ENCODE data around the gene TARDBP.
"Not testable (repeated sequence)": the region's sequence is repeated elsewhere in the genome, so short reads cannot be mapped to it uniquely, and the experiment has no call there.

The TARDBP gene

DNA sequence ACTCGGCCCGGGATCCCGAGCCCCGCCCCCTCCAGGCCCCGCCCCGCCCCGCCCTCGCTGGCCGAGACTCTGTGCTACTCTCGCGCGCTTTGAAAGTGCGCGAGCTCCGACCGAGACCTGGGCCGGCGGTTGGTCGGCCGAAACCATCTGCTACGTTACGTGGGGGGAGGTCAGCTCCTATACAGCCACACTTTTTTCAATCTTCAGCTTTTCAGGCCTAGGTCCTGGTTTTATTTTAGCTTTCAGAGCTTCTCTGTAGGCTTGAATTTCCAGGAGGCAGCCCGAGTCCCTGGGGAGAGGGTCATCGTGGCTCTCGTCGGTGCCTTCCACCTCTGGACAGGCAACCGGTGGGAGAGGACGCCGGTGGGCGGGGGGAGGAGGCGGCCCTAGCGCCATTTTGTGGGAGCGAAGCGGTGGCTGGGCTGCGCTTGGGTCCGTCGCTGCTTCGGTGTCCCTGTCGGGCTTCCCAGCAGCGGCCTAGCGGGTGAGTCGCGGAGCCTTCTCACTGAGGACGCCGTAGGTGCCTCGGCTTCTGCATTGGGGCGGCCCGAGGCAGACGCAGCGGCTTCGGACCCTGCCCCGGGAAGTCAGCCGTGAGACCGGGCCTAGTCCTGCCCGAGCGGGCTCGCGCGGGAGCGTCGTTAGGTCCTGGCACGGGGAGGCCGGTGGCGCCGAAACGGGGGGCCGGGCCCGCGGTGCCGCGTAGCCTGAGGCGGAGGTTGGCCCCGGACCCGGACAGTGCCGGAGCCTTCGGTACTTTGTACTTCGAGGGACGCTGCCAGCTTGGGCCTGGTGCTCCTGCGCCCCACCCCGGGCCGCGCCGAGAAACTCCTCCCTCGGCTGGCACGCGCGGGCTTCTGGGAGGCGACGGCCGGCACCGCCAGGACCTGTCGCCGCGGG is at the start of gene TARDBP:
TARDBP (plus strand) TSS at position 395 of the 900 bp plus-strand sequence. CDS start 1,074 bp downstream, outside the sequence.
- DNase-seq = peak; percentile 98

DNA sequence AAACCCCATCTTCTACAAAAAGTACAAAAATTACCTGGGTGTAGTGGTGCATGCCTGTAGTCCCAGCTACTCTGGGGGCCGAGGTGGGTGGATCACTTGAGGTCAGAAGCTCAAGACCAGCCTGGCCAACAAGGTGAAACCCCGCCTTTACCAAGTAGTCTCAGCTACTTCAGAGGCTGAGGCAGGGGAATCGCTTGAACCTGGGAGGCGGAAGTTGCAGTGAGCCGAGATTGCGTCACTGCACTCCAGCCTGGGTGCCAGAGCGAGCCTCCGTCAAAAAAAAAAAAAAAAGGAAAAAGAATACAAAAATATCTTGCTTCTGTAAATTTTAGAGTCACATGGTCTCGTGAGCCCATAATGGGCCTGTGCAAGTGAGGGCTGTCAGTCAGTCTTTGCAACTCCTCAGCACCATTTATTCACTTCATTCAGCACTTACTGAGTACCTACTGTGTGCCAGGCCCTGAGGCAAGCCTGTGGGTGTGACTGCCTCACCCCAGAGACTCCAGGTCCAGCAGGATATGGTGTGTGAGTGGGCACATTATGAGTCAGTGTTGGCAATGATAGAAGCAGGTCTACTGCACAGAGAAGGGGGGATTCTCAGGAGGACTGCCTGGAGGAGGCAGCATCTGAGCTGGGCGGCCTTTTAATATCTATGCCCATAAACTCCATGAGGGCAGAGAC is 46.8 kb upstream of the TARDBP start:
- no peak for DNase-seq

GRCh38 chr1:10967090-10967489 is 45.4 kb upstream of the TARDBP start:
- no peak for DNase-seq

GRCh38 chr1:10968411-10968826 is 44.0 kb upstream of the TARDBP start:
- peak; percentile 99 for DNase-seq

GRCh38 chr1:10969267-10969970 is 43.0 kb upstream of the TARDBP start:
- peak; percentile 100 for DNase-seq

GRCh38 chr1:10969971-10970332 is 42.5 kb upstream of the TARDBP start:
- DNase-seq = no peak

DNA sequence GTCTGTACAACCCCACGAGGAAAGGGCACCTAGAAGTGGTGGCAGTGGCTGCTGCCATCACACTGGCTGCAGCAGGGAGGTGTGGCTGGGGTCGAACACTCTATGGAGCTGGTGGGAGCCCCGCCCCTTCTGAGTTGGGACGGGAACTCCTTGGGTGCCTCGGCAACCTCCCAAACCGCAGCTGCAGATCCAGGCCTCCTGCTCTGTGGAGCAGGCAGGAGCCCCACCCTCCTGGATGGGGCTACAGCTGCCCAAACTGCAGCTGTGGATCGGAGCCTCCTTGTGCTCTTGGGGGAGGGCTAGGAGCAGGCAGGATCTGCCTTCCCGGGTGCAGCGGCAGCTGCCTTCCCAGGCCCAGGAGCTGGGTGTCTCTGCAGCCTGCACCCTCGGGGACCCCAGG is 38.9 kb upstream of the TARDBP start:
- DNase-seq = peak; percentile 78

GRCh38 chr1:10973956-10974881 is 38.2 kb upstream of the TARDBP start:
- no peak for DNase-seq

DNA sequence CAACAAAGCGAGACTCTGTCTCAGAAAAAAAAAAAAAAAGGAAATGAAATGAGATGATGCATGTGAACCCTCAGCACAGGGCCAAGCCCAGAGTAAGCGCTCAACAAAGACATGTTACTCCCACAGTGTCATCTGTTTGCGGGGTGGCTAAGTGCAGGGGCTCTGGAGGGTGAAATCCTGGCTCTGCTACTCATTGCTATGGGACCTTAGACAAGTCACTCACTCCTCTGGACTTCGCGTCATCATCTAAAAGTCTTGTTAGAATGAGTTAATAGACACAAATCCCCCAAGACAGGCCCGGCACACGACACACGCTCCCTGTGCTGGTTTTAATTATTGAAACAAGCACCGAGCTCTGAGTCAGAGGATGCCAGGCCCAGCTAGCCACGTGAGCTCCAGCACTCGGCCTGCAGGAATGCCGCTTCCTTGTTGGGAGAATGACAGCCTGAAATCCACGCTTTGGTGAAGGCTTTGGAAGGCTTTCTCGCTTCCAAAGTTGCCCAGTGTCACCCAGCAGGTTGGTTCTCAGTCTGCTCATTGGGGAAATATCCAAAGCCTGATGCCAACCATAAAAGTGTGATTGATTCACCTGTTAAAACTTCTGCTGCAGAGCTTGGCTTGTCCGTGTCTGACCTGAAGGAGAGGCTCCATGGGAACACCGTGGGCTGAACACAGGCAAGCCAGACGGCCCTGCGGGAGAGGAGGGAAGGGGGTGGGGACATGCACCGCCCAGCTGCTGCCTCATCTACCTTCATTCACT is 36.7 kb upstream of the TARDBP start:
- peak; percentile 73 for DNase-seq

- no peak for DNase-seq
Measured at GRCh38 chr1:10978719-10979118, 33.7 kb upstream of the TARDBP start.

DNA sequence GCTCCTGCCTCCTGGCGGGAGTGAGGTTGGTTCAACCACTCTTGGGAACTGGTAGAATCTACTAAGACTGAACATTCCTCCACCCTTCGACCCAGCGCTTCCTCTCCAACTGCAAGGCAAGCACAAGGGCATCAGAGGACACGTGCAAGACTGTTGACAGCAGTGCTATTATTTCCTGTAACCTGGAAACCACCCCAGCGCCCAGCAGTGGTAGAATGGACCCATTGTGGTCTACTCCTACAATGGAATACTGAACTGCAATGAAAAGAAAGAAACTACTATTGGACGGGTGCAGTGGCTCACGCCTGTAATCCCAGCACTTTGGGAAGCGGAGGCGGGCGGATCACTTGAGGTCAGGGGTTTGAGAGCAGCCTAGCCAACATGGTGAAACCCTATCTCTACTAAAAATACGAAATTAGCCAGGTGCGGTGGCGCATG is 33.0 kb upstream of the TARDBP start:
- DNase-seq = no peak

- peak; percentile 78 for DNase-seq
Measured at GRCh38 chr1:10980094-10980577, 32.3 kb upstream of the TARDBP start.

- DNase-seq = no peak
Measured at GRCh38 chr1:10980841-10981727, 31.4 kb upstream of the TARDBP start.

DNA sequence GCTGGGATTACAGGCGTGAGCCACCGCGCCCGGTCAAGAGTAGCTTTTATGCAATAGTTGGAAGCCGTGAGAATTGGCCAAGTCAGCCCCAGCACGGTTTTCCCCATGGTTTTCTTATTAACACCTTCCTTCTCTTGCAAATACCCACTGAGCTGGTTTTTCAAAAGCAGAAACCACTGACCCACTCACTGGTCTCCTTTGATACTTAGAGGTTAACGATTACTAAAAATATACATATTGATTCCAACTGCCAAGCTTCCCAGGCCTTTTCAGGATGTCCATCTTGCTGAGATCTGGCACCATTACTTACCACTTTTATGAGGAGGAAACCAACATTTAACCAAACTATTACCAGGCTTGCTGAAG is 25.9 kb upstream of the TARDBP start:
- no peak for DNase-seq

GRCh38 chr1:10987840-10988417 is 24.5 kb upstream of the TARDBP start:
- DNase-seq = no peak

DNA sequence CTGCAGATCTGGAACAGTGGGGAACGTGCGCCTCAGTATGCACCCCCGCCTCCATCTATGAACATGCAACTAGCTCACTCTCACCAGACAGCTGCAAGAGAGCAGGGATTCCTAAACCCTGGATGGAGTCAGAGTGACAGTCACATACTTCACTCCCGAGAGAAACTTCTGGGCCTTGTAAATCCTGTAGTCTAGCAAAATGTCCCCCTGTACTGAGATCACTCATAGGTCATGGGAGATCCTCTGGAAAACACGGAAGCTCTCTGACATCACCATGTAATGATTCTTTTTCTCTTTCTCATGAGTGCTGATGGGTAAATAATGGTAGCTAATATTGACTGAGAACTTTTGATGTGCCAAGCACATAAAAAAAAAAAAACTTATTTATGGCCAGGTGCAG is 23.4 kb upstream of the TARDBP start:
- DNase-seq = no peak

GRCh38 chr1:10989920-10990516 is 22.4 kb upstream of the TARDBP start:
- peak; percentile 37 for DNase-seq

DNA sequence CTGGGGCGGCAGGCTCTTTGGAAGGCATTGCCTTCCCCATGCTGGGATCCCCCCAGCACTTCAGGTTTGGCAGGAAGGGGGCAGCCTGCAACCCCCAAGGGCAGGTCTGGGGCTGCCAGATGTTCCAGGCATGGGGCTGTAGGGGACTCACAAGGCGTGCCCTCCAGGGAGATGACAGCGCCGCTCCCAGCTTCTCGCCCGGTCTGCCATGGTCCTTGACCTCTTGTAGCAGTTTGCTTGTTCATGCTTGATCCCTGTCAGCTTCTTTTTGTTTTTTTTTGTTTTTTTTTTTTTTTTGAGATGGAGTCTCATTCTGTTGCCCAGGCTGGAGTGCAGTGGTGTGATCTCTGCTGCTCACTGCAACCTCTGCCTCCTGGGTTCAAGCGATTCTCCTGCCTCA is 21.6 kb upstream of the TARDBP start:
- no peak for DNase-seq

- not testable (repeated sequence) for DNase-seq
Measured at GRCh38 chr1:10992004-10992403, 20.4 kb upstream of the TARDBP start.

DNA sequence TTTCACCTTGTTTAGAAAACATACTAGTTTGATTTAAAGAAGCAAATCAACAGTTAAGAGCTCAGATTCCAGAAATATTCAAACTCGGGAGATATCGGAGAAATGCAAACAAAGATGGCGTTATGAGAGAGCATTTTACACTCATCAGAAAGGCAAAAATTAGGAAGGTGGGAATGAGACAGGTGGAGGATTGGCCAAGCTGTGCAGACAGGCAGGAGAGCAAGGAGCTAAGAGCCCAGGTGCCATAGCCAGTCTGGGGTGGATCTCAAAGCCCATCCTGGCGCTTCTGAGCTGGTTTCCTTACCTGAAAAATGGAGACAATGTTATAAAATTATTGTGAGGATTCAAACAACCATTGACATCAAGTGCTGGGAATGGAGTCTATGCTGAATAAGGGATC is 19.6 kb upstream of the TARDBP start:
- DNase-seq = no peak

All from NCI-H510A (cell line).